HCT116 (cell line): ENCODE results near the gene KRT6C. TPM values are rescaled to one million over a fixed set of nuclear protein-coding genes. Genes with fewer than 3 reads are reported as not detected.

Experiments used
- ATAC-seq: fragments of 200-7000 bp; cut with Tn5 transposase; 2 replicates; pipeline ENCODE4 v1.9.1; 2020; ENCODE audit warnings: mild to moderate bottlenecking, moderate library complexity
- BruUV-seq: library from RNA; stranded (reverse); fragments of 400-500 nt; replicated peaks from 2 replicates; lab custom pipeline; 2021; lab: Mats Ljungman, UMichigan
- CTCF ChIA-PET: fragments of 300-600 bp; sonication (Branson Sonifier 250); formaldehyde crosslinking; loops from one replicate; lab custom pipeline; 2021; ENCODE audit warnings: antibody characterized with exemption; lab: Charles Lee
- POLR2A ChIA-PET: fragments of 300-600, 350-600 bp; sonication (Branson Sonifier 250); formaldehyde crosslinking; loops from one replicate; lab custom pipeline; 2021; ENCODE audit warnings: antibody characterized with exemption; lab: Charles Lee
- RAD21 ChIA-PET, 2 experiments: fragments of 300-600 bp; sonication (Branson Sonifier 250); formaldehyde crosslinking; loops; one replicate each; lab custom pipeline; 2023; ENCODE audit warnings: low total read pairs in 2 of 2; ENCODE audit not compliant: uncharacterized antibody in 2 of 2, unreplicated experiment in 2 of 2, low non-redundant PET in 1 of 2; lab: Charles Lee
- DNase-seq: peaks from one replicate; pipeline ENCODE4 v3.0.0-alpha.2; 2010; ENCODE audit warnings: low read depth, low spot score
- H2AFZ ChIP-seq: fragments of 200-600 bp; shearing (Covaris generic), sonication (generic); 2 replicates; pipeline ENCODE4 v1.6.1; 2017; ENCODE audit warnings: low read depth, mixed run types, mixed read lengths, antibody characterized with exemption, low read length; ENCODE audit not compliant: poor library complexity, severe bottlenecking
- H3K27ac ChIP-seq: 2 replicates; pipeline ENCODE4 v1.5.1; 2012; ENCODE audit warnings: low read depth, low read length
- H3K27me3 ChIP-seq: fragments of 200-600 bp; sonication (generic); 2 replicates; pipeline ENCODE4 v1.6.1; 2016; ENCODE audit warnings: mixed run types, low read length, mixed read lengths; ENCODE audit not compliant: insufficient read depth
- H3K36me3 ChIP-seq, 2 experiments: fragments of 200-500 bp in 1 of 2; fragments of 200-600 bp in 1 of 2; sonication (Bioruptor generic) in 1 of 2; sonication (generic) in 1 of 2; 2 replicates each; pipeline versions ENCODE4 v1.5.1 to v1.6.1; 2014 to 2016; ENCODE audit warnings: low read length in 2 of 2, inconsistent platforms in 1 of 2, mixed read lengths in 1 of 2, mixed run types in 1 of 2; ENCODE audit not compliant: insufficient read depth in 2 of 2, control insufficient read depth in 1 of 2
- H3K4me1 ChIP-seq, 2 experiments: fragments of 200-600 bp in 1 of 2; sonication (generic) in 1 of 2; 2 replicates each; pipeline versions ENCODE4 v1.5.1 to v1.6.1; 2012 to 2017; ENCODE audit warnings: low read length in 2 of 2, inconsistent platforms in 1 of 2, mild to moderate bottlenecking in 1 of 2, mixed read lengths in 1 of 2, mixed run types in 1 of 2, moderate library complexity in 1 of 2; ENCODE audit not compliant: insufficient read depth in 2 of 2, control insufficient read depth in 1 of 2
- H3K4me2 ChIP-seq: fragments of 200-600 bp; sonication (generic); 2 replicates; pipeline ENCODE4 v1.6.1; 2017; ENCODE audit warnings: mixed run types, low read length, mixed read lengths
- H3K4me3 ChIP-seq, 2 experiments: fragments of 200-600 bp in 1 of 2; sonication (generic) in 1 of 2; replicated peaks in 1 of 2; 2 replicates each; pipeline ENCODE4 v1.5.1; 2011 to 2016; ENCODE audit warnings: low read length in 2 of 2, control low read depth in 1 of 2, low read depth in 1 of 2, mild to moderate bottlenecking in 1 of 2, mixed read lengths in 1 of 2, mixed run types in 1 of 2
- H3K79me2 ChIP-seq: fragments of 200-600 bp; sonication (generic); 2 replicates; pipeline ENCODE4 v1.6.1; 2017; ENCODE audit warnings: mild to moderate bottlenecking, mixed run types, low read length, moderate library complexity, mixed read lengths; ENCODE audit not compliant: insufficient read depth
- H3K9ac ChIP-seq: fragments of 200-600 bp; sonication (generic); 2 replicates; pipeline ENCODE4 v1.6.1; 2016; ENCODE audit warnings: low read length, mixed read lengths
- H3K9me2 ChIP-seq: fragments of 200-600 bp; sonication (generic), shearing (Covaris generic); 2 replicates; pipeline ENCODE4 v1.6.1; 2017; ENCODE audit warnings: mixed run types, mild to moderate bottlenecking, moderate library complexity; ENCODE audit not compliant: insufficient read depth
- H3K9me3 ChIP-seq, 2 experiments: fragments of 200-500 bp in 1 of 2; fragments of 200-600 bp in 1 of 2; sonication (Bioruptor generic) in 1 of 2; sonication (generic) in 1 of 2; 2 replicates each; pipeline ENCODE4 v1.6.1; 2014 to 2017; ENCODE audit warnings: low read length in 2 of 2, mixed read lengths in 2 of 2, inconsistent platforms in 1 of 2, low read depth in 1 of 2, mild to moderate bottlenecking in 1 of 2, mixed run types in 1 of 2, moderate library complexity in 1 of 2; ENCODE audit not compliant: control insufficient read depth in 1 of 2, insufficient read depth in 1 of 2
- H4K20me1 ChIP-seq: fragments of 200-600 bp; sonication (generic), shearing (Covaris generic); 2 replicates; pipeline ENCODE4 v1.6.1; 2017; ENCODE audit warnings: mixed run types, mild to moderate bottlenecking, moderate library complexity; ENCODE audit not compliant: insufficient read depth
- CBX3 ChIP-seq: IDR thresholded peaks from 2 replicates; pipeline ENCODE4 v1.6.1; 2012; ENCODE audit warnings: low read depth
- CEBPB ChIP-seq: IDR thresholded peaks from 2 replicates; pipeline ENCODE4 v1.6.1; 2012; ENCODE audit warnings: low read depth
- EGR1 ChIP-seq: IDR thresholded peaks from 2 replicates; pipeline ENCODE4 v1.6.1; 2012; ENCODE audit warnings: low read depth
- EZH2 ChIP-seq: fragments of 200-600 bp; sonication (generic); IDR thresholded peaks from 2 replicates; pipeline ENCODE4 v1.6.1; 2017; ENCODE audit warnings: antibody characterized with exemption, mixed run types
- EZH2phosphoT487 ChIP-seq: fragments of 200-600 bp; IDR thresholded peaks from 2 replicates; pipeline ENCODE4 v1.6.1; 2018; ENCODE audit warnings: antibody characterized with exemption, borderline replicate concordance
- FOSL1 ChIP-seq: IDR thresholded peaks from 2 replicates; pipeline ENCODE4 v1.6.1; 2012; ENCODE audit warnings: low read depth
- JUND ChIP-seq: IDR thresholded peaks from 2 replicates; pipeline ENCODE4 v1.6.1; 2012
- POLR2A ChIP-seq: IDR thresholded peaks from 2 replicates; pipeline ENCODE4 v1.7.0; 2011; ENCODE audit warnings: borderline replicate concordance; ENCODE audit not compliant: insufficient read depth, insufficient read length; ENCODE audit errors: extremely low read depth
- POLR2AphosphoS5 ChIP-seq: IDR thresholded peaks from 2 replicates; pipeline ENCODE4 v1.6.1; 2011; ENCODE audit warnings: mild to moderate bottlenecking, low read depth, low read length, moderate library complexity
- RAD21 ChIP-seq: IDR thresholded peaks from 2 replicates; pipeline ENCODE4 v1.6.1; 2012; ENCODE audit warnings: low read depth, mild to moderate bottlenecking
- SIN3A ChIP-seq: IDR thresholded peaks from 2 replicates; pipeline ENCODE4 v1.6.1; 2012; ENCODE audit warnings: low read depth
- SP1 ChIP-seq: IDR thresholded peaks from 2 replicates; pipeline ENCODE4 v1.6.1; 2012; ENCODE audit warnings: low read depth
- SRF ChIP-seq: IDR thresholded peaks from 2 replicates; pipeline ENCODE4 v1.6.1; 2012; ENCODE audit warnings: low read depth
- TCF7L2 ChIP-seq: IDR thresholded peaks from 2 replicates; pipeline ENCODE4 v1.7.0; 2011; ENCODE audit warnings: borderline replicate concordance, inconsistent platforms; ENCODE audit not compliant: insufficient read depth, insufficient read length; ENCODE audit errors: extremely low read depth
- ZBTB33 ChIP-seq: IDR thresholded peaks from 2 replicates; pipeline ENCODE4 v1.6.1; 2011; ENCODE audit warnings: mild to moderate bottlenecking, low read length, moderate library complexity; ENCODE audit not compliant: insufficient replicate concordance; ENCODE audit errors: extremely low read depth
- ZFX ChIP-seq: fragments of 450-650 bp; IDR thresholded peaks from 2 replicates; pipeline ENCODE4 v1.6.1; 2017
- ZNF274 ChIP-seq: fragments of 200-500 bp; sonication (Bioruptor generic); IDR thresholded peaks from 2 replicates; pipeline ENCODE4 v1.6.1; 2014; ENCODE audit warnings: mild to moderate bottlenecking, low read depth, low read length, inconsistent platforms
- intact Hi-C: fragments of 100-400 bp; cut with micrococcal nuclease; formaldehyde crosslinking; loops from 2 replicates; pipeline ENCODE4 v1.10.0; 2022
- total RNA-seq: library from RNA; stranded (reverse); gene quantifications from one replicate; pipeline ENCODE4 v1.2.1, GENCODE V29; 2021; ENCODE audit not compliant: unreplicated experiment
- TF ChIP-seq, protein P1 (sequence below): IDR thresholded peaks from 2 replicates; pipeline ENCODE4 v1.6.1; 2012
- TF ChIP-seq, protein P2 (sequence below), 3 experiments: fragments of 200-600 bp in 1 of 3; sonication (generic) in 1 of 3; IDR thresholded peaks in 2 of 3; conservative IDR thresholded peaks in 1 of 3; 2 replicates each; pipeline ENCODE4 v1.5.1; 2012 to 2017; ENCODE audit warnings: low read depth in 2 of 3, low read length in 2 of 3, antibody characterized with exemption in 1 of 3, borderline replicate concordance in 1 of 3, control low read depth in 1 of 3, mild to moderate bottlenecking in 1 of 3, mixed read lengths in 1 of 3, mixed run types in 1 of 3, moderate library complexity in 1 of 3; ENCODE audit not compliant: insufficient read depth in 1 of 3
- TF ChIP-seq, protein P3 (sequence below): IDR thresholded peaks from 2 replicates; pipeline ENCODE4 v1.6.1; 2012

KRT6C gene
- total RNA-seq, 1 experiment from 2014 or later: not detected

DNA sequence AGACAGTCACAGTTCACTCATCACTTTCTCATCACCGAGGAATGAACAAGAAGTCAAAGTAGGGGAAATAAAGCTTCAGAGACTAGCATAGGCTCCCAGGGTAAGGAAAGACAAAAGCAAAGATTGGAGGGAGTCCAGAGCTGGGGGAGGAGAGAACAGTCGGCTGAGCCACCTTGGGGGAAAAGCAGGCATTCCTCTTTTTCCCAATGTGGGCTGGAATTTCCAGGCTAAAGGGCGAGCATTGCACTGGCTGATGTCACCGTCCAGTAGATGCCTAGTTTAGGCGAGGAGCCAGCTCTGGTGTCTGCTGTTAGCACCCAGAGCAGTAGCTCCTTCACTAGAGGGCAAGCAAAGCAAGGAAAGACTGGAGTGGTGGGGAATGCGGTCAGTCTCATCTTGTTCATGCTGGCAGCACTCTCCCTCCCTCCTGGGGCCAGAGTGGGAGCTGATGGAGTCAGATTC is 31.0 kb downstream of the KRT6C start:
- intact Hi-C loops: no loop called here
- POLR2A ChIA-PET: no interaction called here
- TF ChIP-seq FOSL1 (peak; percentile 75), JUND (no peak), CBX3 (peak; percentile 51; the same call in 1 of the 2 replicates), EZH2phosphoT487 (no peak), EZH2 (no peak), TCF7L2 (no peak), ZFX (no peak), SRF (0 out of 2 replicates have a peak, but pooled peaks have one; percentile 33), CEBPB (peak; percentile 66), ZNF274 (no peak), RAD21 (peak; percentile 63; the same call in 1 of the 2 replicates), POLR2A (no peak), SP1 (peak; percentile 53; the same call in 1 of the 2 replicates), SIN3A (peak; percentile 53; the same call in 1 of the 2 replicates), EGR1 (peak; percentile 35; the same call in 1 of the 2 replicates), ZBTB33 (no peak), POLR2AphosphoS5 (peak; percentile 50; the same call in 1 of the 2 replicates)
- TF ChIP-seq, protein P1, sequence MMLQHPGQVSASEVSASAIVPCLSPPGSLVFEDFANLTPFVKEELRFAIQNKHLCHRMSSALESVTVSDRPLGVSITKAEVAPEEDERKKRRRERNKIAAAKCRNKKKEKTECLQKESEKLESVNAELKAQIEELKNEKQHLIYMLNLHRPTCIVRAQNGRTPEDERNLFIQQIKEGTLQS: peak; percentile 69; the same call in 1 of the 2 replicates
- TF ChIP-seq, protein P2, sequence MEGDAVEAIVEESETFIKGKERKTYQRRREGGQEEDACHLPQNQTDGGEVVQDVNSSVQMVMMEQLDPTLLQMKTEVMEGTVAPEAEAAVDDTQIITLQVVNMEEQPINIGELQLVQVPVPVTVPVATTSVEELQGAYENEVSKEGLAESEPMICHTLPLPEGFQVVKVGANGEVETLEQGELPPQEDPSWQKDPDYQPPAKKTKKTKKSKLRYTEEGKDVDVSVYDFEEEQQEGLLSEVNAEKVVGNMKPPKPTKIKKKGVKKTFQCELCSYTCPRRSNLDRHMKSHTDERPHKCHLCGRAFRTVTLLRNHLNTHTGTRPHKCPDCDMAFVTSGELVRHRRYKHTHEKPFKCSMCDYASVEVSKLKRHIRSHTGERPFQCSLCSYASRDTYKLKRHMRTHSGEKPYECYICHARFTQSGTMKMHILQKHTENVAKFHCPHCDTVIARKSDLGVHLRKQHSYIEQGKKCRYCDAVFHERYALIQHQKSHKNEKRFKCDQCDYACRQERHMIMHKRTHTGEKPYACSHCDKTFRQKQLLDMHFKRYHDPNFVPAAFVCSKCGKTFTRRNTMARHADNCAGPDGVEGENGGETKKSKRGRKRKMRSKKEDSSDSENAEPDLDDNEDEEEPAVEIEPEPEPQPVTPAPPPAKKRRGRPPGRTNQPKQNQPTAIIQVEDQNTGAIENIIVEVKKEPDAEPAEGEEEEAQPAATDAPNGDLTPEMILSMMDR (IDR thresholded peaks at IDR 0.05 in 2 of 3, conservative IDR thresholded peaks at IDR 0.05 in 1 of 3; ENCODE audit: borderline replicate concordance in 1 of 3, insufficient read depth in 1 of 3, low read depth in 2 of 3, low read length in 2 of 3): peak; percentile 21 to 28 (median 22); a peak in 1 of 6 replicates
- TF ChIP-seq, protein P3, sequence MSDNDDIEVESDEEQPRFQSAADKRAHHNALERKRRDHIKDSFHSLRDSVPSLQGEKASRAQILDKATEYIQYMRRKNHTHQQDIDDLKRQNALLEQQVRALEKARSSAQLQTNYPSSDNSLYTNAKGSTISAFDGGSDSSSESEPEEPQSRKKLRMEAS: no peak; the same call in 1 of the 2 replicates

More for the DNA sequence above, 31.0 kb downstream of the KRT6C start:
- peak; percentile 67 for ATAC-seq
- Histone ChIP-seq H3K9me3 (no peaks in the 10 kb centered on the region), H3K9me2 (no peaks in the 10 kb centered on the region), H3K4me3 (peak overlapping the region in 1 of 2 experiments; percentile 1; a peak in 1 of 4 replicates), H3K27me3 (no peaks in the 10 kb centered on the region), H3K9ac (peak overlapping the region; percentile 47), H3K4me2 (peak overlapping the region; percentile 68), H4K20me1 (no peaks in the 10 kb centered on the region), H3K36me3 (no peaks in the 10 kb centered on the region), H3K27ac (peak overlapping the region; percentile 37; the same call in 1 of the 2 replicates), H3K79me2 (no peaks in the 10 kb centered on the region), H2AFZ (no peak overlapping the region), H3K4me1 (peaks cover 28 to 67% of the 10 kb centered on the region in 2 experiments)
- BruUV-seq: no TSS peak
- RAD21 ChIA-PET: interaction anchor here in 1 of 2 experiments (0.6 kb wide), 1 partner anchor 119 kb away, joined by 3 read pairs; no protein-coding TSS in a partner anchor
- peak; percentile 59 for DNase-seq
- CTCF ChIA-PET: interaction anchor here (2.8 kb wide), 1 partner anchor 47 kb away, joined by 9 read pairs; no protein-coding TSS in a partner anchor
